ENCODE data around the gene CDK15.

GRCh38 chr2:201758234-201758633 lies 48.1 kb upstream of the CDK15 start:
- no peak for TF ChIP-seq CTCF (IDR thresholded peaks at IDR 0.05)
- TF ChIP-seq POLR2AphosphoS5 (IDR thresholded peaks at IDR 0.05): no peak
- no peak for TF ChIP-seq POLR2A (IDR thresholded peaks at IDR 0.05)

Measured in gastroesophageal sphincter (tissue), 3 donors.